Measurements from ENCODE around the gene WNK2.

Gene WNK2

GRCh38 chr9:93255994-93256877 is 72.3 kb downstream of the WNK2 start:
- peaks cover 2% of the 10 kb centered on the region for H3K27me3 Mint-ChIP-seq
- H3K4me1 Mint-ChIP-seq, result no peaks in the 10 kb centered on the region
- H3K27ac Mint-ChIP-seq, result no peak overlapping the region
- H3K36me3 Mint-ChIP-seq, result no peaks in the 10 kb centered on the region
- no peaks in the 10 kb centered on the region for H3K9me3 Mint-ChIP-seq
- no peak overlapping the region for H3K4me3 Mint-ChIP-seq
- DNase-seq (ENCODE audit: low spot score in 2 of 2), result no peak
- no peak for ATAC-seq (ENCODE audit: low read depth)

- no peak overlapping the region for H3K27ac Mint-ChIP-seq
- H3K9me3 Mint-ChIP-seq, result no peaks in the 10 kb centered on the region
- no peaks in the 10 kb centered on the region for H3K36me3 Mint-ChIP-seq
- peaks cover 2% of the 10 kb centered on the region for H3K27me3 Mint-ChIP-seq
- DNase-seq (ENCODE audit: low spot score in 2 of 2) (no peak), ATAC-seq (ENCODE audit: low read depth) (no peak)
- H3K4me1 Mint-ChIP-seq, result no peaks in the 10 kb centered on the region
- no peak overlapping the region for H3K4me3 Mint-ChIP-seq
These were observed 73.2 kb downstream of the WNK2 start for GRCh38 chr9:93256878-93257807.

- Mint-ChIP-seq H3K4me1 (no peaks in the 10 kb centered on the region), H3K9me3 (no peaks in the 10 kb centered on the region), H3K27ac (no peak overlapping the region), H3K27me3 (peaks cover 2% of the 10 kb centered on the region), H3K4me3 (no peak overlapping the region), H3K36me3 (no peaks in the 10 kb centered on the region)
- ATAC-seq (ENCODE audit: low read depth) (no peak), DNase-seq (ENCODE audit: low spot score in 2 of 2) (no peak)
These were observed 73.9 kb downstream of the WNK2 start for GRCh38 chr9:93257808-93258331.

- no peak for DNase-seq (ENCODE audit: low spot score in 2 of 2)
- H3K4me3 Mint-ChIP-seq, result no peak overlapping the region
- H3K36me3 Mint-ChIP-seq, result no peaks in the 10 kb centered on the region
- no peaks in the 10 kb centered on the region for H3K4me1 Mint-ChIP-seq
- no peaks in the 10 kb centered on the region for H3K9me3 Mint-ChIP-seq
- H3K27ac Mint-ChIP-seq, result no peak overlapping the region
- H3K27me3 Mint-ChIP-seq, result peaks cover 3% of the 10 kb centered on the region
- ATAC-seq (ENCODE audit: low read depth), result no peak
These were observed 74.5 kb downstream of the WNK2 start for GRCh38 chr9:93258419-93258817.

GRCh38 chr9:93258818-93259489 is 75.0 kb downstream of the WNK2 start:
- DNase-seq (ENCODE audit: low spot score in 2 of 2) (no peak), ATAC-seq (ENCODE audit: low read depth) (no peak)
- H3K9me3 Mint-ChIP-seq, result no peaks in the 10 kb centered on the region
- H3K27me3 Mint-ChIP-seq, result peaks cover 3% of the 10 kb centered on the region
- no peak overlapping the region for H3K4me3 Mint-ChIP-seq
- H3K36me3 Mint-ChIP-seq, result no peaks in the 10 kb centered on the region
- no peak overlapping the region for H3K27ac Mint-ChIP-seq
- H3K4me1 Mint-ChIP-seq, result no peaks in the 10 kb centered on the region

- ATAC-seq (ENCODE audit: low read depth), result no peak
- no peaks in the 10 kb centered on the region for H3K9me3 Mint-ChIP-seq
These were observed 75.7 kb downstream of the WNK2 start for GRCh38 chr9:93259490-93260262.

GRCh38 chr9:93260263-93261066 is 76.5 kb downstream of the WNK2 start:
- Mint-ChIP-seq H3K4me3 (no peak overlapping the region), H3K4me1 (peaks cover 4% of the 10 kb centered on the region), H3K27me3 (peaks cover 3% of the 10 kb centered on the region), H3K27ac (no peak overlapping the region), H3K36me3 (no peaks in the 10 kb centered on the region), H3K9me3 (no peaks in the 10 kb centered on the region)
- ATAC-seq (ENCODE audit: low read depth) (no peak), DNase-seq (ENCODE audit: low spot score in 2 of 2) (no peak)

More at GRCh38 chr9:93259490-93260262, 75.7 kb downstream of the WNK2 start:
- Mint-ChIP-seq H3K27me3 (peaks cover 3% of the 10 kb centered on the region), H3K4me3 (no peak overlapping the region), H3K27ac (no peak overlapping the region), H3K36me3 (no peaks in the 10 kb centered on the region), H3K4me1 (no peaks in the 10 kb centered on the region)
- no peak for DNase-seq (ENCODE audit: low spot score in 2 of 2)

GRCh38 chr9:93261281-93261680 is 77.3 kb downstream of the WNK2 start:
- H3K4me1 Mint-ChIP-seq, result peaks cover 4% of the 10 kb centered on the region
- ATAC-seq (ENCODE audit: low read depth) (no peak), DNase-seq (ENCODE audit: low spot score in 2 of 2) (no peak)
- peaks cover 3% of the 10 kb centered on the region for H3K27me3 Mint-ChIP-seq
- H3K9me3 Mint-ChIP-seq, result no peaks in the 10 kb centered on the region
- no peaks in the 10 kb centered on the region for H3K36me3 Mint-ChIP-seq
- no peak overlapping the region for H3K4me3 Mint-ChIP-seq
- H3K27ac Mint-ChIP-seq, result no peak overlapping the region

- no peak for ATAC-seq (ENCODE audit: low read depth)
- no peaks in the 10 kb centered on the region for H3K36me3 Mint-ChIP-seq
- H3K4me3 Mint-ChIP-seq, result no peak overlapping the region
- no peak overlapping the region for H3K27ac Mint-ChIP-seq
- no peak for DNase-seq (ENCODE audit: low spot score in 2 of 2)
- H3K27me3 Mint-ChIP-seq, result peaks cover 2% of the 10 kb centered on the region
- H3K9me3 Mint-ChIP-seq, result no peaks in the 10 kb centered on the region
- H3K4me1 Mint-ChIP-seq, result peaks cover 4% of the 10 kb centered on the region
These were observed 78.0 kb downstream of the WNK2 start for GRCh38 chr9:93261735-93262523.

- Mint-ChIP-seq H3K4me3 (no peak overlapping the region), H3K4me1 (peaks cover 5% of the 10 kb centered on the region), H3K27me3 (peaks cover 2% of the 10 kb centered on the region), H3K9me3 (no peaks in the 10 kb centered on the region), H3K36me3 (no peaks in the 10 kb centered on the region), H3K27ac (no peak overlapping the region)
- no peak for ATAC-seq (ENCODE audit: low read depth)
- DNase-seq (ENCODE audit: low spot score in 2 of 2), result no peak
These were observed 78.8 kb downstream of the WNK2 start for GRCh38 chr9:93262537-93263310.

GRCh38 chr9:93263334-93264229 is 79.6 kb downstream of the WNK2 start:
- Mint-ChIP-seq H3K27me3 (peaks cover 2% of the 10 kb centered on the region), H3K36me3 (no peaks in the 10 kb centered on the region), H3K9me3 (no peaks in the 10 kb centered on the region), H3K4me3 (no peak overlapping the region), H3K27ac (no peak overlapping the region), H3K4me1 (peaks cover 9% of the 10 kb centered on the region)
- no peak for DNase-seq (ENCODE audit: low spot score in 2 of 2)
- ATAC-seq (ENCODE audit: low read depth), result no peak
